BLaER1 treated with 17β-estradiol and CSF1 and Interleukin-3, amounts not matched to agents 10 nM and 100 nM (cell line): Measurements from ENCODE around the gene GLIS1.

ENCODE experiments used
- H3K27ac ChIP-seq, 11 experiments: shearing (Covaris generic); formaldehyde crosslinking; 2 replicates each; pipeline ENCODE4 v1.8.1; 2022
- H3K27me3 ChIP-seq, 11 experiments: shearing (Covaris generic); formaldehyde crosslinking; 2 replicates each; pipeline ENCODE4 v1.8.1; 2022
- H3K36me3 ChIP-seq, 11 experiments: shearing (Covaris generic); formaldehyde crosslinking; 2 replicates each; pipeline ENCODE4 v1.8.1; 2022
- H3K4me1 ChIP-seq, 10 experiments: shearing (Covaris generic); formaldehyde crosslinking; 2 replicates each; pipeline ENCODE4 v1.8.1; 2022
- H3K4me2 ChIP-seq, 11 experiments: shearing (Covaris generic); formaldehyde crosslinking; 2 replicates each; pipeline ENCODE4 v1.8.1; 2022
- H3K4me3 ChIP-seq, 10 experiments: shearing (Covaris generic); formaldehyde crosslinking; 2 replicates each; pipeline ENCODE4 v1.8.1; 2022
- H3K9ac ChIP-seq, 11 experiments: shearing (Covaris generic); formaldehyde crosslinking; 2 replicates each; pipeline ENCODE4 v1.8.1; 2022
- H3K9me3 ChIP-seq, 11 experiments: shearing (Covaris generic); formaldehyde crosslinking; replicated peaks in 1 of 11; 2 replicates each; pipeline ENCODE4 v1.8.1; 2022
- H4K20me1 ChIP-seq, 11 experiments: shearing (Covaris generic); formaldehyde crosslinking; 2 replicates each; pipeline ENCODE4 v1.8.1; 2022
- Cebpa-rat ChIP-seq, 11 experiments: shearing (Covaris generic); IDR thresholded peaks; 2 replicates each; pipeline ENCODE4 v1.8.1; 2022

GLIS1 gene

GRCh38 chr1:53728196-53728595, 10.8 kb downstream of the GLIS1 start:
- no peak overlapping the region for H3K4me2 ChIP-seq
- no peaks in the 10 kb centered on the region for H3K9me3 ChIP-seq
- H3K9ac ChIP-seq = no peak overlapping the region
- no peaks in the 10 kb centered on the region for H3K4me1 ChIP-seq
- no peak overlapping the region for H3K27ac ChIP-seq
- H4K20me1 ChIP-seq = no peaks in the 10 kb centered on the region
- H3K4me3 ChIP-seq = no peak overlapping the region
- no peaks in the 10 kb centered on the region for H3K36me3 ChIP-seq
- no peaks in the 10 kb centered on the region for H3K27me3 ChIP-seq
- TF ChIP-seq Cebpa-rat (IDR thresholded peaks at IDR 0.05) = no peak

- TF ChIP-seq Cebpa-rat (IDR thresholded peaks at IDR 0.05) = no peak
- Histone ChIP-seq H3K4me2 (no peak overlapping the region), H3K36me3 (no peaks in the 10 kb centered on the region), H3K9ac (no peak overlapping the region), H3K9me3 (no peaks in the 10 kb centered on the region), H3K4me3 (no peak overlapping the region), H3K27ac (no peak overlapping the region), H4K20me1 (no peaks in the 10 kb centered on the region), H3K27me3 (no peaks in the 10 kb centered on the region), H3K4me1 (no peaks in the 10 kb centered on the region)
These were observed 11.4 kb downstream of the GLIS1 start for GRCh38 chr1:53727461-53728092.

DNA sequence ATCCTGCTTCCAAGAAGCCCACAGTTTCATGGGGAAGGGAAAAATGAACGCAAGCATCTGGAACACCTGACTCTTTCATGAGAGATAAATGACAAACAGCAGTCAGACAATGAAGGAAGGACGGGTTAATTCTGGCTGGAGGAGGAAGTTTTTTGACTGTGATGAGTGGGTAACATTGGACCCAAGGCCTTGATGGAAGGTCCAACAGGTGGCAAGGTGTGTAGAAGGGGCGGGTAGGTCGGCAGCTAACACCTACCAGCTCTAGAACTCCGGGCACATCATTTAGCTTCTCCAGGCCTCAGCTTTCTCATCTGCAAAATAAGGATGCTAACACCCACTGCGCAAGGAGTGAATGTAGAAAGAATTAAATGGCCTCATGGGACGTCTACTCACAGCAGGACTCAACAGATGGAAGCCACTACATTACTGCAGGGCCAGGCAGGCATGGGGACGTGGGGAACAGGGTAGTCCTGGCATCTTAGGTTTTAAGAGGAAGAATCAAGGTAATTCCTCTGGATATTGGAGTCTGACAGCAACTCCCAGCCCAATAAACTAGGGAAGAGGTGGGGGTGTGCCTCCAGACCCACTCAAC, 12.9 kb downstream of the GLIS1 start:
- Histone ChIP-seq H3K4me1 (no peaks in the 10 kb centered on the region), H3K36me3 (no peaks in the 10 kb centered on the region), H3K9ac (no peak overlapping the region), H4K20me1 (no peaks in the 10 kb centered on the region), H3K4me3 (no peak overlapping the region), H3K27me3 (no peaks in the 10 kb centered on the region), H3K4me2 (no peak overlapping the region), H3K27ac (no peak overlapping the region), H3K9me3 (no peaks in the 10 kb centered on the region)
- no peak for TF ChIP-seq Cebpa-rat (IDR thresholded peaks at IDR 0.05)

- no peaks in the 10 kb centered on the region for H3K36me3 ChIP-seq
- H3K9me3 ChIP-seq = no peaks in the 10 kb centered on the region
- H4K20me1 ChIP-seq = no peaks in the 10 kb centered on the region
- no peak overlapping the region for H3K27ac ChIP-seq
- no peaks in the 10 kb centered on the region for H3K4me1 ChIP-seq
- H3K9ac ChIP-seq = no peak overlapping the region
- H3K27me3 ChIP-seq = no peaks in the 10 kb centered on the region
- no peak for TF ChIP-seq Cebpa-rat (IDR thresholded peaks at IDR 0.05)
- no peak overlapping the region for H3K4me2 ChIP-seq
- H3K4me3 ChIP-seq = no peak overlapping the region
These were observed 13.7 kb downstream of the GLIS1 start for GRCh38 chr1:53725238-53725689.

DNA sequence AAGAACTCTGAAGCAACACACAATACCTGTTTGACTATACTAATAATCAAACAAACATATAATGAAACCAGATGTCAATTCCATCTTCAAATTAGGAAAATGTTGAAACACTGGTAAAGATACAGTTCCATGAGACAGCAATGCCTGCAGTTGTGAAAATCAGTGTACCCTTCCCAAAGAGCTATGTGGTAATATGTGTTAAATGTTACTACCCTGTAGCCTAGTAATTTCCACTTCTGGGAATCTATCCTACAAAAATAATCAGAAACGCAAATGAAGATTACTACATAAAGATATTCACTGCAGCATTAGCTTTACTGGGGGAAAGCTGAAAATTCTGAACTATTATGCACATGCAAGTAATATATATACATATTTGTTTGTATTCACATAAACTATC, 16.9 kb downstream of the GLIS1 start:
- TF ChIP-seq Cebpa-rat (IDR thresholded peaks at IDR 0.05) = no peak
- H3K27me3 ChIP-seq = no peaks in the 10 kb centered on the region
- no peaks in the 10 kb centered on the region; a peak in 1 of 22 replicates for H4K20me1 ChIP-seq
- no peaks in the 10 kb centered on the region for H3K4me1 ChIP-seq
- H3K36me3 ChIP-seq = no peaks in the 10 kb centered on the region
- H3K9me3 ChIP-seq = no peaks in the 10 kb centered on the region
- no peak overlapping the region for H3K9ac ChIP-seq
- no peak overlapping the region for H3K4me2 ChIP-seq
- H3K4me3 ChIP-seq = no peak overlapping the region
- H3K27ac ChIP-seq = no peak overlapping the region

DNA sequence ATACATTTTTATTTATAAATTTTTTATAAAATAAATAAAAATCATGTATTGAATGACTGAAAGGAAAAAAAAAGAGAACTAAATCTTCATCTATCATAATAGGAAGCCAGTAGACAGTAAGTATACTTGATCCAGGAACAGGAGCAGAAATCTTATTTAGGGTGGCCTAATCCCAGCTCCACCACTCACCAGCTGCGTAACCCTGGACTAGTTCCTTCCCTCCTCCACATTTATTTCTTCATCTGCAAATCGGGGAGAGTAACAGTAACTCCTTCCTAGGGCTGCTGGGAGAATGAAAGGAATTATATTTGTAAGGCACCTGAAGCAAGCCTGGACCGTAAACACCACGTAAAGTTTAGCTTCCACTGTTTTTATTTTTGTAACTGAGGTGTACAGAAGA, 17.9 kb downstream of the GLIS1 start:
- no peak for TF ChIP-seq Cebpa-rat (IDR thresholded peaks at IDR 0.05)
- H3K27ac ChIP-seq = no peak overlapping the region
- no peaks in the 10 kb centered on the region for H3K4me1 ChIP-seq
- H3K9me3 ChIP-seq = no peaks in the 10 kb centered on the region
- H3K27me3 ChIP-seq = no peaks in the 10 kb centered on the region
- H3K4me3 ChIP-seq = no peak overlapping the region
- H3K4me2 ChIP-seq = no peak overlapping the region
- H3K36me3 ChIP-seq = no peaks in the 10 kb centered on the region
- no peak overlapping the region for H3K9ac ChIP-seq
- H4K20me1 ChIP-seq = no peaks in the 10 kb centered on the region; a peak in 1 of 22 replicates

DNA sequence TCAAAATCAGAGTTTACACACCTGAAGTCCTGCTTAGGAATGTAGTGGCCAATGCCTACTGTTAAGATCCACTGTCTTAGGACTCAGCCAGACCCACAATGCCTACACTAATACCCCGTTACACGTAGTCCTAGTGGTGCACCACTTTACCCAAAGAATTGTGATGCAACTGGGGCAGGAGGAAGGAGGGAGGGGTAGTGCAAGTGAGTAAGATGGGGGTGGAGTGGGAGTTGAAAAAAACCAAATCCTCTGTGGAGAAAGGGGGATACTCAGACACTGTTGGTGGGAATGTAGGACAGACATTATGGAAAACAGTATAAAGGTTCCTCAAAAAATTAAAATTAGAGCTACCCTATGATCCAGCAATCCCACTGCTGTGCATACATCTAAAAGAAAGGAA, 19.5 kb downstream of the GLIS1 start:
- no peak overlapping the region for H3K27ac ChIP-seq
- no peaks in the 10 kb centered on the region for H3K9me3 ChIP-seq
- no peaks in the 10 kb centered on the region for H3K27me3 ChIP-seq
- no peaks in the 10 kb centered on the region for H3K4me1 ChIP-seq
- no peaks in the 10 kb centered on the region for H3K36me3 ChIP-seq
- TF ChIP-seq Cebpa-rat (IDR thresholded peaks at IDR 0.05) = no peak
- H3K4me2 ChIP-seq = no peak overlapping the region
- no peak overlapping the region for H3K9ac ChIP-seq
- H3K4me3 ChIP-seq = no peak overlapping the region
- H4K20me1 ChIP-seq = no peaks in the 10 kb centered on the region; a peak in 1 of 22 replicates

DNA sequence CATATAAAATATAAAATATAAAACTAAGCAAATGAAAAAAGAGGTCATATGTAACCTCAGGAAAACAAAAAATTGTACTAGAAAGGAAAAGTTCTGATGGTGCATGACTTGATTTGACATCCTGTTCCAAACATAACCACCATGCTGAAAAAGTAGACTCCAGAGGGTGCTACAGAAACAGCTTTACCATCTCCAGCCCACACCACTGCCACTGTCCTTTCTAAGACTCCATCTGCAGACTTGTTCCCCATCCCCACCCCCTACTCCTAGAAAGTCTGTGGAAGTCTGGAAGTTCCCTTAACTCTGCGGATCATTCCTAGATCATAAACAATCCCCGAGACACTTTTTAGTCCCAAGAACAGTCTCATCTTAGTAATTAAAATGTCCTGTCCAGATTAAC, 20.5 kb downstream of the GLIS1 start:
- no peaks in the 10 kb centered on the region for H3K4me1 ChIP-seq
- TF ChIP-seq Cebpa-rat (IDR thresholded peaks at IDR 0.05) = no peak
- H3K36me3 ChIP-seq = no peaks in the 10 kb centered on the region
- H3K4me2 ChIP-seq = no peak overlapping the region
- H3K4me3 ChIP-seq = no peak overlapping the region
- no peaks in the 10 kb centered on the region for H3K9me3 ChIP-seq
- H3K9ac ChIP-seq = no peak overlapping the region
- H3K27ac ChIP-seq = no peak overlapping the region
- no peaks in the 10 kb centered on the region for H3K27me3 ChIP-seq
- no peaks in the 10 kb centered on the region; a peak in 1 of 22 replicates for H4K20me1 ChIP-seq

- TF ChIP-seq Cebpa-rat (IDR thresholded peaks at IDR 0.05) = no peak
- H3K4me1 ChIP-seq = no peaks in the 10 kb centered on the region
- H3K36me3 ChIP-seq = no peaks in the 10 kb centered on the region
- H3K4me2 ChIP-seq = no peak overlapping the region
- H3K9ac ChIP-seq = no peak overlapping the region
- no peak overlapping the region for H3K27ac ChIP-seq
- no peak overlapping the region for H3K4me3 ChIP-seq
- no peaks in the 10 kb centered on the region for H3K9me3 ChIP-seq
- H3K27me3 ChIP-seq = no peaks in the 10 kb centered on the region
- no peaks in the 10 kb centered on the region; a peak in 1 of 22 replicates for H4K20me1 ChIP-seq
These were observed 21.7 kb downstream of the GLIS1 start for GRCh38 chr1:53717025-53717804.

GRCh38 chr1:53716150-53716549, 22.8 kb downstream of the GLIS1 start:
- Histone ChIP-seq H3K27me3 (no peaks in the 10 kb centered on the region), H3K4me3 (no peak overlapping the region), H3K9me3 (no peaks in the 10 kb centered on the region), H3K36me3 (no peaks in the 10 kb centered on the region), H3K9ac (no peak overlapping the region), H3K4me1 (no peaks in the 10 kb centered on the region), H3K4me2 (no peak overlapping the region), H4K20me1 (no peaks in the 10 kb centered on the region; a peak in 1 of 22 replicates), H3K27ac (no peak overlapping the region)
- TF ChIP-seq Cebpa-rat (IDR thresholded peaks at IDR 0.05) = no peak
